DOHH2 (cell line): Measurements from ENCODE around the gene KCNAB1.

Source experiments
- H3F3A ChIP-seq: fragments of 200-600 bp; sonication (generic), shearing (Covaris generic); 2 replicates; pipeline ENCODE4 v1.6.0; 2016; ENCODE audit warnings: antibody characterized with exemption, mild to moderate bottlenecking; ENCODE audit not compliant: control insufficient read depth, insufficient read depth
- H3K27ac ChIP-seq: fragments of 200-600 bp; sonication (generic); 2 replicates; pipeline ENCODE4 v1.5.1; 2014; ENCODE audit warnings: low read depth, mild to moderate bottlenecking, low read length, moderate library complexity
- H3K27me3 ChIP-seq: fragments of 200-600 bp; sonication (generic); 2 replicates; pipeline ENCODE4 v1.6.1; 2014; ENCODE audit warnings: mild to moderate bottlenecking, low read length, mixed read lengths; ENCODE audit not compliant: control insufficient read depth
- H3K36me3 ChIP-seq: fragments of 200-600 bp; sonication (generic); 2 replicates; pipeline ENCODE4 v1.6.1; 2014; ENCODE audit warnings: mild to moderate bottlenecking, low read length, moderate library complexity, mixed read lengths; ENCODE audit not compliant: control insufficient read depth
- H3K4me1 ChIP-seq: fragments of 200-600 bp; sonication (generic); 2 replicates; pipeline ENCODE4 v1.6.1; 2014; ENCODE audit warnings: mild to moderate bottlenecking, low read length, mixed read lengths; ENCODE audit not compliant: control insufficient read depth
- H3K4me2 ChIP-seq: fragments of 200-600 bp; sonication (generic); 2 replicates; pipeline ENCODE4 v1.6.0; 2014; ENCODE audit warnings: mild to moderate bottlenecking, low read length, moderate library complexity
- H3K4me3 ChIP-seq: fragments of 200-600 bp; sonication (generic); 2 replicates; pipeline ENCODE4 v1.5.1; 2014; ENCODE audit warnings: mild to moderate bottlenecking, low read length, mixed read lengths
- H3K79me2 ChIP-seq: fragments of 200-600 bp; sonication (generic); 2 replicates; pipeline ENCODE4 v1.6.1; 2014; ENCODE audit warnings: mild to moderate bottlenecking, low read length, mixed read lengths; ENCODE audit not compliant: control insufficient read depth
- H3K9me2 ChIP-seq: fragments of 200-600 bp; sonication (generic); replicated peaks from 2 replicates; pipeline ENCODE4 v1.6.1; 2014; ENCODE audit warnings: mild to moderate bottlenecking, low read length, mixed read lengths; ENCODE audit not compliant: control insufficient read depth
- H3K9me3 ChIP-seq: fragments of 200-600 bp; sonication (generic); 2 replicates; pipeline ENCODE4 v1.6.1; 2014; ENCODE audit warnings: antibody characterized with exemption, low read length, mixed read lengths; ENCODE audit not compliant: control insufficient read depth, insufficient read depth
- H4K20me1 ChIP-seq: fragments of 200-600 bp; sonication (generic); 2 replicates; pipeline ENCODE4 v1.6.0; 2014; ENCODE audit warnings: low read depth, mild to moderate bottlenecking, antibody characterized with exemption, low read length, moderate library complexity; ENCODE audit not compliant: control insufficient read depth, insufficient read depth
- EZH2phosphoT487 ChIP-seq: fragments of 200-600 bp; sonication (generic); IDR thresholded peaks from 2 replicates; pipeline ENCODE4 v1.6.1; 2017; ENCODE audit warnings: borderline replicate concordance, mild to moderate bottlenecking, antibody characterized with exemption, low read length, moderate library complexity, mixed read lengths
- TF ChIP-seq, protein P1 (sequence below): fragments of 200-600 bp; sonication (generic); IDR thresholded peaks from one replicate; pipeline ENCODE4 v1.5.1; 2014; ENCODE audit warnings: antibody characterized with exemption, mild to moderate bottlenecking, low read depth, low read length; ENCODE audit not compliant: poor library complexity, severe bottlenecking

The KCNAB1 gene

DNA sequence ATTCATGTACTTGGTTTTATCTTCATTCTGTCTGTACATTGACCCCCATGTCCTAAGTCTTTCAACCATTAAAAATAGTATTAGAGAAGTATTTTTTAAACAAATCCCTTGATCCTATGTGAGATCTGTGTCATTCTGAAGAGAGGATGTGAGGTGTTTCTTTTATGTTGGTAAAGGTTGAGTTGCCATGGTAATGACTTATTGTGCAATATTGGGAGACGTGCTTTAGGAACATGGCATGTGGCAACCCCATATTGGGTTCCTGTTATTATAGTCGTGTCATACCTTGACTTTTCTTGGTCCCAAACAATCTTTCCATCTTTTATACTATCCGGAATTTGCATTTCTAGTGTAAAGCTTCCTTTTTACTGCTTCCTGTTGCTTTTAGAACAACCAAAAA is 203.1 kb downstream of the KCNAB1 start:
- no peaks in the 10 kb centered on the region for H3K79me2 ChIP-seq
- H4K20me1 ChIP-seq = no peaks in the 10 kb centered on the region
- no peak overlapping the region for H3K4me3 ChIP-seq
- H3F3A ChIP-seq = no peaks in the 10 kb centered on the region
- H3K36me3 ChIP-seq = no peaks in the 10 kb centered on the region
- 0 out of 2 replicates have a peak, but pooled peaks cover 3% of the 10 kb centered on the region for H3K27me3 ChIP-seq
- H3K9me2 ChIP-seq = no peaks in the 10 kb centered on the region
- no peak overlapping the region for H3K27ac ChIP-seq
- no peak overlapping the region for H3K4me2 ChIP-seq
- H3K9me3 ChIP-seq = no peaks in the 10 kb centered on the region
- TF ChIP-seq, protein P1, sequence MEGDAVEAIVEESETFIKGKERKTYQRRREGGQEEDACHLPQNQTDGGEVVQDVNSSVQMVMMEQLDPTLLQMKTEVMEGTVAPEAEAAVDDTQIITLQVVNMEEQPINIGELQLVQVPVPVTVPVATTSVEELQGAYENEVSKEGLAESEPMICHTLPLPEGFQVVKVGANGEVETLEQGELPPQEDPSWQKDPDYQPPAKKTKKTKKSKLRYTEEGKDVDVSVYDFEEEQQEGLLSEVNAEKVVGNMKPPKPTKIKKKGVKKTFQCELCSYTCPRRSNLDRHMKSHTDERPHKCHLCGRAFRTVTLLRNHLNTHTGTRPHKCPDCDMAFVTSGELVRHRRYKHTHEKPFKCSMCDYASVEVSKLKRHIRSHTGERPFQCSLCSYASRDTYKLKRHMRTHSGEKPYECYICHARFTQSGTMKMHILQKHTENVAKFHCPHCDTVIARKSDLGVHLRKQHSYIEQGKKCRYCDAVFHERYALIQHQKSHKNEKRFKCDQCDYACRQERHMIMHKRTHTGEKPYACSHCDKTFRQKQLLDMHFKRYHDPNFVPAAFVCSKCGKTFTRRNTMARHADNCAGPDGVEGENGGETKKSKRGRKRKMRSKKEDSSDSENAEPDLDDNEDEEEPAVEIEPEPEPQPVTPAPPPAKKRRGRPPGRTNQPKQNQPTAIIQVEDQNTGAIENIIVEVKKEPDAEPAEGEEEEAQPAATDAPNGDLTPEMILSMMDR = no peak
- TF ChIP-seq EZH2phosphoT487 = no peak
- no peaks in the 10 kb centered on the region for H3K4me1 ChIP-seq

DNA sequence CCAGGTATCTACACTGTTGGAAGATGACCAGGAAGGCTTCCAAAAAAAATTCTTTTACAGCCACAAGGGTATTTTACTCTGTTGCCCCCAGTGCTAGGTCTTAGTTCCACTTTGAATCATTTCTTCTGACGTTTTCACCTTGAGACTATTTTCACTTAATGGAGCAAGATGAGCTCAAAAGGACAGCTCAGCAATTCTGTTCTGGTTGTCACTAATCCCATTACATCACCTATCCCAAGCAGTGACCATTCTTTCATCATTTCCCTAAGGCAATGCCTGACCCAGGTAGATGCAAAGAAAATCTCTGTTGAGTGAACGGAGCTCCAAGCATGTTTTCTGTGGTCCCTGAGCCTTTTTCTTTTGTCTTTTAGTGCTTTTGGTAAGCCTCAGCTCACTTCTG is 210.0 kb downstream of the KCNAB1 start:
- Histone ChIP-seq H3K27ac (no peak overlapping the region), H3F3A (no peaks in the 10 kb centered on the region), H3K9me3 (no peaks in the 10 kb centered on the region), H3K4me2 (no peak overlapping the region), H3K9me2 (no peaks in the 10 kb centered on the region), H3K4me3 (no peak overlapping the region), H4K20me1 (no peaks in the 10 kb centered on the region), H3K27me3 (peaks cover 3% of the 10 kb centered on the region; the same call in 1 of the 2 replicates), H3K79me2 (no peaks in the 10 kb centered on the region), H3K36me3 (no peaks in the 10 kb centered on the region), H3K4me1 (no peaks in the 10 kb centered on the region)
- TF ChIP-seq EZH2phosphoT487 = no peak
- TF ChIP-seq, protein P1 = no peak

DNA sequence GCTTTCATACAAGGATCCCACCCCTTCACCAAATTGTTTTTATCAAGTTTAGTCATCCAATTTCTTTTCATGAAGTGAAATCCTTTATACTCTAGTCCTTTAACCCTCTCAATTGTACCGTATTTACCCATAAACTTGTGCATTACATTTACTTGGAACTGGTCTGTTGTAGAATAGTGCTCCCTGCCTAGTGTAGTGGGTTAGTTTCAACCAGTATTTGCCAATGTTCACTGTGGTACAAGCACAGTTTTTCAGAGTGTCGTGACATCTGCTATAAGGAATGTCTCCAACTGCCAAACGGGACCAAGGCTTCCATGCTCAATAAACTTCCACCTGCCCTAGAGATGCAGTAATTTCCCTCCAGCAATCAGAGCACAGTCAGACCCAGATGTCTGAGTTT is 211.9 kb downstream of the KCNAB1 start:
- no peaks in the 10 kb centered on the region for H3K36me3 ChIP-seq
- no peaks in the 10 kb centered on the region for H3K9me3 ChIP-seq
- H3K27ac ChIP-seq = no peak overlapping the region
- H4K20me1 ChIP-seq = no peaks in the 10 kb centered on the region
- H3K79me2 ChIP-seq = no peaks in the 10 kb centered on the region
- H3F3A ChIP-seq = no peaks in the 10 kb centered on the region
- H3K4me2 ChIP-seq = no peak overlapping the region
- TF ChIP-seq, protein P1 = no peak
- no peak for TF ChIP-seq EZH2phosphoT487
- H3K9me2 ChIP-seq = no peaks in the 10 kb centered on the region
- H3K4me1 ChIP-seq = no peaks in the 10 kb centered on the region
- H3K4me3 ChIP-seq = no peak overlapping the region
- H3K27me3 ChIP-seq = peaks cover 3% of the 10 kb centered on the region
